Measurements from ENCODE around the gene CD53. TPM values are rescaled to one million over a fixed set of nuclear protein-coding genes. Genes with fewer than 3 reads are reported as not detected.

Gene CD53
- total RNA-seq, 2 donors from 2014 or later = 4.9 to 16.6 TPM

- intact Hi-C loops (cut with DNase I) = no loop called here
- Histone ChIP-seq H3K27me3 (no peaks in the 10 kb centered on the region), H3K4me3 (no peak overlapping the region), H3K9me3 (no peaks in the 10 kb centered on the region), H3K27ac (no peak overlapping the region), H3K36me3 (replicated peaks in 1 of 2; ENCODE audit: insufficient read depth in 1 of 2, low read depth in 2 of 2) (no peaks in the 10 kb centered on the region), H3K4me1 (no peaks in the 10 kb centered on the region)
- DNase-seq = no peak
- no peak for TF ChIP-seq POLR2A (IDR thresholded peaks at IDR 0.05)
- TF ChIP-seq CTCF (IDR thresholded peaks at IDR 0.05) = no peak
- ATAC-seq = no peak
Observed at GRCh38 chr1:110912784-110913183, 39.8 kb downstream of the CD53 start.

GRCh38 chr1:110914676-110915075 is 41.7 kb downstream of the CD53 start:
- no peaks in the 10 kb centered on the region for H3K4me1 ChIP-seq
- no peak for TF ChIP-seq POLR2A (IDR thresholded peaks at IDR 0.05)
- no peak for TF ChIP-seq CTCF (IDR thresholded peaks at IDR 0.05)
- H3K9me3 ChIP-seq = no peaks in the 10 kb centered on the region
- no peaks in the 10 kb centered on the region for H3K36me3 ChIP-seq (replicated peaks in 1 of 2; ENCODE audit: insufficient read depth in 1 of 2, low read depth in 2 of 2)
- no peaks in the 10 kb centered on the region for H3K27me3 ChIP-seq
- no peak overlapping the region for H3K27ac ChIP-seq
- no peak overlapping the region for H3K4me3 ChIP-seq
- 73 to 81% methylated on average over 3 of the region's 3 CpGs for WGBS, 2 donors
- intact Hi-C loops (cut with DNase I) = no loop called here
- DNase-seq (no peak), ATAC-seq (no peak)

GRCh38 chr1:110915804-110916203 is 42.9 kb downstream of the CD53 start:
- ATAC-seq (no peak), DNase-seq (no peak)
- 44 to 53% methylated on average over 2 of the region's 2 CpGs for WGBS, 2 donors
- Histone ChIP-seq H3K9me3 (no peaks in the 10 kb centered on the region), H3K36me3 (replicated peaks in 1 of 2; ENCODE audit: insufficient read depth in 1 of 2, low read depth in 2 of 2) (no peaks in the 10 kb centered on the region), H3K27me3 (no peaks in the 10 kb centered on the region), H3K27ac (no peak overlapping the region), H3K4me1 (no peaks in the 10 kb centered on the region), H3K4me3 (no peak overlapping the region)
- intact Hi-C loops (cut with DNase I) = no loop called here
- no peak for TF ChIP-seq POLR2A (IDR thresholded peaks at IDR 0.05)
- TF ChIP-seq CTCF (IDR thresholded peaks at IDR 0.05) = no peak

- Histone ChIP-seq H3K27me3 (no peaks in the 10 kb centered on the region), H3K4me3 (no peak overlapping the region), H3K9me3 (no peaks in the 10 kb centered on the region), H3K36me3 (replicated peaks in 1 of 2; ENCODE audit: insufficient read depth in 1 of 2, low read depth in 2 of 2) (no peaks in the 10 kb centered on the region), H3K27ac (no peak overlapping the region), H3K4me1 (no peaks in the 10 kb centered on the region)
- no peak for ATAC-seq
- intact Hi-C loops (cut with DNase I) = no loop called here
- DNase-seq = no peak
- no peak for TF ChIP-seq CTCF (IDR thresholded peaks at IDR 0.05)
- TF ChIP-seq POLR2A (IDR thresholded peaks at IDR 0.05) = no peak
- WGBS, 2 donors = 50 to 61% methylated on average over 2 of the region's 2 CpGs
Observed at GRCh38 chr1:110916274-110916668, 43.3 kb downstream of the CD53 start.

- Histone ChIP-seq H3K36me3 (replicated peaks in 1 of 2; ENCODE audit: insufficient read depth in 1 of 2, low read depth in 2 of 2) (no peaks in the 10 kb centered on the region), H3K9me3 (no peaks in the 10 kb centered on the region), H3K4me3 (no peak overlapping the region), H3K27ac (no peak overlapping the region), H3K27me3 (no peaks in the 10 kb centered on the region), H3K4me1 (no peaks in the 10 kb centered on the region)
- DNase-seq = no peak
- WGBS, 2 donors = 37 to 49% methylated on average over 2 of the region's 2 CpGs
- no peak for ATAC-seq
- TF ChIP-seq POLR2A (IDR thresholded peaks at IDR 0.05) (no peak), CTCF (IDR thresholded peaks at IDR 0.05) (no peak)
- intact Hi-C loops (cut with DNase I) = no loop called here
Observed at GRCh38 chr1:110916669-110917306, 43.8 kb downstream of the CD53 start.

All from body of pancreas (tissue), 4 donors.